GM10847 (cell line): Measurements from ENCODE around the gene SHC2.

Experiments
- POLR2A ChIP-seq: IDR thresholded peaks from 2 replicates; pipeline ENCODE4 v1.6.1; 2011; ENCODE audit not compliant: insufficient read length; ENCODE audit errors: extremely low read depth

SHC2 gene

GRCh38 chr19:411723-412355 lies 49.0 kb downstream of the SHC2 start:
- no peak for TF ChIP-seq POLR2A

- TF ChIP-seq POLR2A, result no peak
Measured at GRCh38 chr19:410243-410781, 50.5 kb downstream of the SHC2 start.

GRCh38 chr19:409516-410242 lies 51.2 kb downstream of the SHC2 start:
- TF ChIP-seq POLR2A, result no peak

GRCh38 chr19:408902-409515 lies 51.8 kb downstream of the SHC2 start, which contains the start of gene C2CD4C:
TSS of gene C2CD4C (minus strand) at chr19:409147. CDS start at chr19:408361, 786 bp downstream.
- no peak for TF ChIP-seq POLR2A

- no peak for TF ChIP-seq POLR2A
Measured at GRCh38 chr19:408441-408901, 52.4 kb downstream of the SHC2 start.

GRCh38 chr19:407511-408440 lies 53.1 kb downstream of the SHC2 start:
- TF ChIP-seq POLR2A, result no peak

- TF ChIP-seq POLR2A, result no peak
Measured at GRCh38 chr19:406971-407510, 53.8 kb downstream of the SHC2 start.

- no peak for TF ChIP-seq POLR2A
Measured at GRCh38 chr19:406135-406781, 54.6 kb downstream of the SHC2 start.

- no peak for TF ChIP-seq POLR2A
Measured at GRCh38 chr19:405121-405965, 55.5 kb downstream of the SHC2 start.

GRCh38 chr19:403221-404027 lies 57.4 kb downstream of the SHC2 start:
- TF ChIP-seq POLR2A, result no peak

GRCh38 chr19:402786-403185 lies 58.0 kb downstream of the SHC2 start:
- TF ChIP-seq POLR2A, result no peak

GRCh38 chr19:401866-402511 lies 58.8 kb downstream of the SHC2 start:
- TF ChIP-seq POLR2A, result no peak
